RWPE1 (cell line): ENCODE data around the gene SLC16A13.

Experiments used
- CTCF ChIA-PET: fragments of 350-600 bp; sonication (Branson Sonifier 250); formaldehyde crosslinking; extraction: SDS; loops from one replicate; lab custom pipeline; 2021; lab: Yijun Ruan, JAX
- POLR2A ChIA-PET: fragments of 400-600 bp; formaldehyde crosslinking; extraction: SDS; loops from one replicate; lab custom pipeline; 2020; ENCODE audit warnings: antibody characterized with exemption; ENCODE audit not compliant: low non-redundant PET; lab: Yijun Ruan, JAX
- DNase-seq: peaks from one replicate; pipeline ENCODE4 v3.0.0; 2012; ENCODE audit warnings: low spot score
- H3K27ac ChIP-seq: fragments of 450-650 bp; 2 replicates; pipeline ENCODE4 v1.5.1; 2017
- CTCF ChIP-seq: fragments of 450-650 bp; conservative IDR thresholded peaks from 2 replicates; pipeline ENCODE4 v1.5.1; 2017; ENCODE audit warnings: low read depth, mild to moderate bottlenecking

Gene SLC16A13

DNA sequence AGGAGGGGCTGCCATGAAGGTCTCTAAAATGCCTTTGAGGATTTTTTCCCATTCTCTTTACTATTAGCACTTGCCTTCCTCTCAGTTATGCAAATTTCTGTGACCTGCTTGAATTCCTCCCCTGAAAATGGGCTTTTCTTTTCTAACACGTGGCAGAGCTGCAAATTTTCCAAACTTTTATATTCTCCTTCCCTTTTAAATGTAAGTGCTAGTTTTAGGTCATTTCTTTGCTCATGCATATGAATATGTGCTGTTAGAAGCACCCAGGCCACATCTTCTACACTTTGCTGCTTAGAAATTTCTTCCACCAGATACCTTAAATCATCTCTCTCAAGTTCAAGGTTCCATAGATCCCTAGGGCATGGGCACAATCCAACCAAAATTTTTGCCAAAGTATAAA, 32.5 kb downstream of the SLC16A13 start:
- no peak for DNase-seq
- ChIA-PET CTCF (no interaction called here), POLR2A (no interaction called here)
- no peak for TF ChIP-seq CTCF
- no peak overlapping the region for H3K27ac ChIP-seq

DNA sequence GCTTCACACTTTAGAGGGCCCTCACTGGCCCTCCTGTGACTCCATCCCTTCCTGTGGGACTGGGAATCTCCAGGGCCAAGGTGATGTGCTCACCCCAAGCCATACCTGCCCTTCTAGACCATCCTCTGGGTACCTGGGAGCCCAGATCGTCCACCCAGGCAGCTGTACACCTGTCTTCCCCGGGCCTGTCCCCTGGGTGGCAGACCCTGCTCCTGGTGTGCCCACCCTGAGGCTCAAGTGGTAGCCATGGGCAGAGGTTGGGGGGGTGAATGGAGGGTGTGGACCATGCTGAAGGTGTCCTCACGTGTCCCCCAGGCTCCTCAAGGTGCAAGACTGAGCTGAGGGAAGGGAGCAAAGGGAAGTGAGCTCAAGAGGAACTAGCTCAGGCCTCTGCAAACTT, 34.9 kb downstream of the SLC16A13 start:
- DNase-seq = no peak
- no peak overlapping the region for H3K27ac ChIP-seq
- POLR2A ChIA-PET = no interaction called here
- CTCF ChIA-PET = no interaction called here
- TF ChIP-seq CTCF = no peak

DNA sequence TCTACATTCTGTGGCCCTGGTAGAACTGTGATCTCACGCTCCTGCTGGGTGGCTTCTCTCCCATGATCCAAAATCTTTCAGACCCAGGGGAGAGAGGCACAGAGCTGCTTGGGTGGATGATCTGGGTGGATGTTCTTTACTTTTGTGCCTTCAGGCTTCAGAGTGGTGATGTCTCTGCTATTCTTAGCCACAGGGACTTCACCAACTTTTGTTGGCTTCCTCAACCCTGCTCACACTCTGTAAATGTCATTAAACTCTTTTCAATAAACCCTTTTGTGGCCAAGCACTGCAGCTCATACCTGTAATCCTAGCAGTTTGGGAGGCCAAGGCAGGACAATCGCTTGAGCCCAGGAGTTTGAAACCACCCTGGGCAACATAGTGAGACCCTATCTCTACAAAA, 36.6 kb downstream of the SLC16A13 start:
- no peak overlapping the region for H3K27ac ChIP-seq
- CTCF ChIA-PET = interaction anchor here (0.5 to 0.6 kb wide), 2 partner anchors 58 to 146 kb away, joined by 3 to 5 read pairs; no protein-coding TSS in a partner anchor
- DNase-seq = no peak
- TF ChIP-seq CTCF = no peak
- POLR2A ChIA-PET = no interaction called here

DNA sequence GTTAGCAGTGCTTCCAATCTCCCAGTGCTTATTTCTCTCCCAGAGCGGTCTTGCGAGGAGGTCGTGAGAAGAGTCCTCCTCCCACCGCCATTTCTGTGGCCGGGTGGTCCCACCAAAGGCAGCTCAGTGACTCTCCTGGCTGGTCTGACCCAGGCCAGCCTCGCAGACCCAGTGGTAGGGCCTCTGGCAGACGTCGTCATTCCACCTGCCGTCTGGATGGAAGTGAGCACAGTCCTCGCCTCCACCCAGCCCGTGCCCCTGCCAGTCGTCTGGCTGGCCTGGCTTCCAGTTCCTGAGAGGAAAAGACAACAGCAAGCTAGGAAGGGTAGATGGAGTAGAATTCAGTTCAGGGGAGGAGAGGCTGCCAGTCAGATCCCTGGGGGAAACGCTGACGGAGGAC, 39.1 kb downstream of the SLC16A13 start:
- DNase-seq = no peak
- CTCF ChIA-PET = interaction anchor here (0.6 kb wide), 2 partner anchors 38 to 135 kb away, joined by 3 to 7 read pairs; no protein-coding TSS in a partner anchor
- TF ChIP-seq CTCF = no peak
- no peak overlapping the region for H3K27ac ChIP-seq
- POLR2A ChIA-PET = no interaction called here

DNA sequence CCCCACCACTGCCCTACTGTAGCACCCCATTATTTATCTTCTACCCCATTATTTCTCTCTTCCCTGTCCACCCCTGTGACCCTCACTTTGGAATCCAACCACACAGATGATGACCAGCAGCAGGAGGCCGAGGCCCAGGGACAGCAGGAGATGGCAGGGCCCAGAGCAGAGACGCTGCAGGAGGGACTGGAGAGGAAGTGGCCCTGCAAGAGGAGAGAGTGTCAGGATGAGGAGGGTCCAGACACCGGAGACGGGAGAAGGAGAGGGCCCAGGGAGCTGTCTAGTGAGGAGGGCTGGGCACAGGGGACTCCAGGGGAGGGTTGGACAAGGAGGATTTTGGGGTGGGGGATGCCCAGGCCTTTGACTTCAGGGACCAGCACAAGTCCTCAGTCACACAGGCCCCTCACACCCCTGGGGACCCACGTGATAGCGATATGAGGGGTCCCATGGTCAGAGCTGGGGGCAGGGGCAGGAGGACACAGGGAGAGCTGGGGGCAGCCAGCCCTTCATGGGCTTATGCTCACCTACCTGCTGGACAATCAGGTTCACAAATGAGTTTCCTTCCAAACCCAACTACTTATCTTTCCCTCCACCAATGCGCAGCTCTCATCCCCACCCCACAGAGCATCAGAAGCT, 42.2 kb downstream of the SLC16A13 start:
- ChIA-PET POLR2A (no interaction called here), CTCF (interaction anchor here (0.5 kb wide), 1 partner anchor 1870 kb away, joined by 3 read pairs; no protein-coding TSS in a partner anchor)
- no peak for DNase-seq
- no peak for TF ChIP-seq CTCF
- no peak overlapping the region for H3K27ac ChIP-seq

DNA sequence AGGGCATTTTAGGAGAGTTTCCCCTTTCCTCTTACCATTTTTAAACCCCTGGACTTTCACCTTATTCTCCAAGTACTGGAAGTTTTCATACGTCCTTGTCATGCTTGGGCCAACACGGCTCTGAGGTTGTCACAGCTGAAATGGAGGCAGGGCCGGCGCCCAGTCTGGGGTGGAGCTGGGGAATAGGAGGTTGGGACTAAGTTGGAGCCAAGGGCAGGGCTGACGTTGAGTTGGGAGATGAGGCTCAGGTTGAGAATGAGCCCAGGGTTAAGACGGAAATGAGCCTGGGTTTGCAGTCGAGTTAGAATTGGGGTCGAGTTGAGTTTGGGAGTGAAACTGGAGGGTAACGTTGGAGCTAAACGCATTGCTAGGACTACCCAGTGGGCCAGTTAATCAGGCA, 42.9 kb downstream of the SLC16A13 start:
- CTCF ChIA-PET = no interaction called here
- no peak for DNase-seq
- no peak for TF ChIP-seq CTCF
- H3K27ac ChIP-seq = no peak overlapping the region
- POLR2A ChIA-PET = no interaction called here
